GM21717 (cell line): Measurements from ENCODE around the gene EPM2AIP1.
A peak's percentile ranks its signal among the peaks of the same experiment; 100 is the strongest.
"Not testable (repeated sequence)": the region's sequence is repeated elsewhere in the genome, so short reads cannot be mapped to it uniquely, and the experiment has no call there.

Experiments used
- ATAC-seq: cut with Tn5 transposase; IDR thresholded peaks from one replicate; pipeline ENCODE4 v1.9.1; 2021; ENCODE audit warnings: mild to moderate bottlenecking, moderate library complexity; ENCODE audit not compliant: unreplicated experiment

EPM2AIP1 gene

GRCh38 chr3:36992806-36993325 lies at the start of gene EPM2AIP1:
EPM2AIP1 (minus strand) TSS chr3:36993131; CDS start chr3:36993077, 54 bp downstream.
- ATAC-seq: peak; percentile 85

GRCh38 chr3:37042712-37043111 lies 49.8 kb upstream of the EPM2AIP1 start:
- not testable (repeated sequence) for ATAC-seq

DNA sequence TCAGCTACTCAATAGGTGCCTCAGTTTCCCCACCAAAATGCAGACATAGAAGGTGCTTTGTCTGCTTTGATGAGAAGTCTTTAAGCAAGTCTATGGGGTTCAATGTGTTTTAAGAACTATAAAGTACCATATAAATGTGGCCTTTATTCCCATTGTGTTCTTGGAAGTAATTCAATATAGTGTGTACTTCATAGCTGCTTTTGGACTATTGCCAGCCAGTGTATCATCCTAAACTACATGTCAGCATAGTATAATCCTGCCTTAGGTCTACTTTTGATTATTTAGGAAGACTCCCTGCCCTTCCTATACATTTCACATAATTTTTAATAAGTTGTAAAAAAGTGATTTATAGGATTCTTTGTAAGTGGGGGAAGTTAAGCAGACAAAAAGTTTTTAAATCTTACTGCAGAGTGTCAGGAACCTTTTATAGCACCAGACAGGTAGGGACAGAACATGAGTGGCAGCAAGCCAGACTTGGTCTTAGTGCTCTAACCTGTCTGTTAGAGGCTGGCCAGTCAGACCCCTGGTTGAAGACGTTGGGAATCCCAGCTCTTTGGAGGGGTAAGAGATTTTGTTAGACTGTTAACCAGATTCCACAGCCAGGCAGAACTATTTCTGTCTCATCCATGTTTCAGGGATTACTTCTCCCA lies 48.7 kb upstream of the EPM2AIP1 start:
- no peak for ATAC-seq

- ATAC-seq: no peak
Measured at GRCh38 chr3:37040231-37040630, 47.3 kb upstream of the EPM2AIP1 start.

DNA sequence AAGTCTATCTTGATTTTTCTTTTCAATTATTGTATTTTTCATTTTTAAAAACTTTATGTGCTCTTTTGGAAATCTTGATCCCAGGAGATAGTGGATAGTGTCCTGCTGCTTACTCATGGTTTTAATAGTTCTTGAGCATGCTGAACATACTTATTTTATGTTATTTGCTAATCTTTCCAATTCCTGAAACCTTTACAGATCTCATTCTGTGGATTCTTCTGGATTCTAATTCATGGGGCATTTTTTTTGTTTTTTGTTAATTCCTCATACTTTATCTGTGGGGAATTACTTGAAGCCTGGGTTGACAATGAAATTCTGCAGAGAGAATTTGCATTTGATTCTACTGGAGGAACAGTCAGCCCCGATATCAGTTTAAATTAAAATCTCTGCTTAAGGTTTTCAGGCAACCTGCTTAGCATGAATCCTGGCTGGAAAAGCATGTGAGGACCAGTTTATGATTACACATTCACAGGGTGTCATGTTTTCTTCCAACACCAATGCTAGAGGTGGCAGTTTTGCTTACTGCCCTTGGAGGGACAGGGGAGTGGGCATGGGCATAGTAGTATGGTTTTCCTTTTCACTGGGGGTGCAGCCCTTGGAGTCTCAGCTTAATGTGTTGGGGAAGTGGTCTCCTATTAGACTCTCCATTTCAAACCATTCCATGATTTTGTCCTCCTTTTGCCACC lies 46.4 kb upstream of the EPM2AIP1 start:
- ATAC-seq: no peak

DNA sequence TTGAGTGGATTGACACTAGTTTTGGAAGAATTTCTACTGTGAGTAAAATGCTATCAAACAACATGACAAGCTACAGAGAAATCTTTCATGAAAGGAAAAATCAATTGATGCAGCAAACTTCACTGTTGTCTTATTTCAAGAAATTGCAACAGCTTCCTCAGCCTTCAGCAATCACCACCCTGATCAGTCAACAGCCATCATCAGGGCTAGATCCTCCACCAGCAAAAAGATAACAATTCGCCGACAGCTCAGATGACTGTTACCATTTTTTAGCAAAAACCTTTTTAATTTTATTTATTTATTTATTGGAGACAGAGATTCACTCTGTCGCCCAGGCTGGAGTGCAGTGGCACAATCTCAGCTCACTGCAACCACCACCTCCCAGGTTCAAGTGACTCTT lies 44.4 kb upstream of the EPM2AIP1 start:
- no peak for ATAC-seq

- ATAC-seq: no peak
Measured at GRCh38 chr3:37032961-37033360, 40.0 kb upstream of the EPM2AIP1 start.

GRCh38 chr3:37031096-37031682 lies 38.3 kb upstream of the EPM2AIP1 start:
- no peak for ATAC-seq

- no peak for ATAC-seq
Measured at GRCh38 chr3:37030588-37030987, 37.7 kb upstream of the EPM2AIP1 start.

GRCh38 chr3:37029516-37030163 lies 36.7 kb upstream of the EPM2AIP1 start:
- ATAC-seq: no peak

DNA sequence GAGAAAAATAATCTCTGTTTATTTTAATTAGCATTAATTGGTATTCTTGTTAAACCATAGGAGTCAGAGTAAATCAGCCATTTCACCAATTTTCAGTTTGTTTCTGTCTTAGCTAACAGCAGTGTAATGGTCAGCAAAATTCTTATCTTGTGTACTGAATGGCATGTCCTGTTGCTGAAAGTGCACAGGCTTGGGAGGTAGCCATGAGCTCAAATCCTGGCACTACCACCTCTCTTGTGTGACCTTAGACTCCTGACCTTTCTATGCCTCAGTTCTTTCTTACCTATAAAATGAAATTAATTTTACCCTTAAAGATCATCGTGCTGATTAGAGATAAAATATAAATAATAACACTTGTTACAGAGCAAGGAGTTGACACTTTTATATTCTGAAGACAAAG lies 36.2 kb upstream of the EPM2AIP1 start:
- ATAC-seq: no peak

DNA sequence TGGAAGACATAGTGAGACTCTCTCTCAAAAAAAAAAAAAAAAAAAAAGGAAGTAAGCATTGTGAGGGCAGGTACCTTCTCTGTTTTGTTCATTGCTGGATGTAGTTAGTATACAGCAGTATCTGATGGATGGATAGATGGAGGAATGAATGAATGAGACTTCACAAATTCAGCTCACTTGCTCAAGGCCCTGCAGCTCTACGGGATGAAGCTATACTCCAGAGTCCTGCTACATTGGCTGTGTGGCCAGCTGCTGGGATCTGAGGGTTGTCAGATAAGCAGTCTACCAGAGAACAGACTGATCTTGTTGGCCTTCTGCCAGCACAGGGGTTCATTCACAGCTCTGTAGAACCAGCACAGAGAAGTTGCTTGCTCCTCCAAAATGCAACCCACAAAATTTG lies 35.4 kb upstream of the EPM2AIP1 start:
- ATAC-seq: no peak

DNA sequence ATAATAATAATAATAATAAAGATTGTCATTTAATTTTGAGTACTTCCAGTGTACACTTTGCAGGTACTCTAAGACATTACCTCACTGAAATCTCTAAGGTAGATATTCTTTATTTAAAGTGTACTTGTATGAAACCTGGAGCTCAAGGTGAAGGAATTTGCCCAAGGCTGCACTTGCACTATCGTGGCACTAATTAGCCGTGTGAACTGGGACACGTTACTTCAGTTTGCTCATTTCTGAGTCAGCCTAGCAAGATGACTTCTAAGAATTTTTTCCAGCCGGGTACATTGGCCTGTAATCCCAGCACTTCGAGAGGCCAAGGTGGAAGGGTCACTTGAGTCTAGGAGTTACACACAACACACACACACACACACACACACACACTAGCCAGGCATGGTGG lies 33.9 kb upstream of the EPM2AIP1 start:
- no peak for ATAC-seq

DNA sequence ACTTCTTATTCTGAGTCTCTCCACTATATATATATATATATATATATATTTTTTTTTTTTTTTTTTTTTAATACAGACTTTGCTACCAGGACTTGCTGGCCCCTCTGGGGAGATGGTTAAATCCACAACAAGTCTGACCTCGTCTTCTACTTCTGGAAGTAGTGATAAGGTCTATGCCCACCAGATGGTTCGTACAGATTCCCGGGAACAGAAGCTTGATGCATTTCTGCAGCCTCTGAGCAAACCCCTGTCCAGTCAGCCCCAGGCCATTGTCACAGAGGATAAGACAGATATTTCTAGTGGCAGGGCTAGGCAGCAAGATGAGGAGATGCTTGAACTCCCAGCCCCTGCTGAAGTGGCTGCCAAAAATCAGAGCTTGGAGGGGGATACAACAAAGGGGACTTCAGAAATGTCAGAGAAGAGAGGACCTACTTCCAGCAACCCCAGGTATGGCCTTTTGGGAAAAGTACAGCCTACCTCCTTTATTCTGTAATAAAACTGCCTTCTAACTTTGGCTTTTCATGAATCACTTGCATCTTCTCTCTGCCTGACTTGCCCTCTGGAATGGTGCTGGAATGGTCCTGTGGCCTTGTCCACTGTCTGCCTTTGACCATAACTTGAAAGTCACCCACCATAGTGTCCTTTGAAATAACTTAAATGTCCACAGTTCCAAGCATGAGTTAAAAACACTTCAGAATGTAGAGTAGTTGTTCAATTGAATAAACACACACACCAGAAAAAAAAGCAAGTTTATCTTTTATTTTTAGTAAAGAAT lies 32.8 kb upstream of the EPM2AIP1 start:
- ATAC-seq: no peak

DNA sequence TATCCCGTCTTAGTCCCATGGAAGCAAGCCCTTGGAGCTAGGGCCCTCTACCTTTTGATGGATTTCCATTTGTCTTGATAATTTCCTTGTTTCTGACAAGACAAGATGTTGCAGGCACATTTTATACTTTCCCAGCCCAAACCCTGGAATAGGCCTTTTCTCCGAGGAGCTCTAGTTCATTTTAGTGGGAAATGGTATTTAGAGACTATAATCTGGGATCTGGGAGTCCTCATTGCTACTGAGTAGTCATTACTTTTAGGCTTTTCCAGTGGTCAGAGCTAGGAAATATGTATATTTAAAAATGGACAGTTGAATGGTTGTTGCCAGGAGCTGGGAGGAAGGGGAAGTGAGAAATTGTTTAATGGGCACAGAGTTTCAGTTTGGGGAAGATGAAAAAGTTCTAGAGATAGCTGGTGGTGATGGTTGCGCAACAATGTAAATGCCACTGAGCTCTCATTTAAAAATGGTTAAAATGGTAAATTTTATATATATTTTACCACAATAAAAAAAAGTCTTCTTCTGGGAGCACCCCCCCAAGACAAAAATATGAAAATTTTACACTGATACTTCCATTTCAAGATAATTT lies 32.0 kb upstream of the EPM2AIP1 start:
- ATAC-seq: no peak

DNA sequence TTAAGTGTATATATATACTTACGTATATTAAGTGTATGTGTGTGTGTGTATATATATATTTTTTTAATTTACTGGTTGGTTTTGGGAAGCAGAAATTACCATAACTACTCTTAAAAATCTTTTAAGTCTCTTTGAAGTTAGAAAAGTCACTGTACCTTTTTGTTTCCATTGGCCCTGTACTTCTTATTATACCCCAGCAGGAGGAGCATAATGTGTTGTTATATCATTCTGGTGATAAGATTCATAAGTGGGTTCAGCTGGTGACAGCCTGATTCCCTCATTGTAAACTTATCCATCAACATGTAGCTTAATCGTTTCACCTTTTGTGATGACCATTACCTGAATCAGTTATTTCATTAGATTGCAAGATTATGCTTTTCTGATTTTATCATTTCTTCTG lies 31.2 kb upstream of the EPM2AIP1 start:
- ATAC-seq: no peak

DNA sequence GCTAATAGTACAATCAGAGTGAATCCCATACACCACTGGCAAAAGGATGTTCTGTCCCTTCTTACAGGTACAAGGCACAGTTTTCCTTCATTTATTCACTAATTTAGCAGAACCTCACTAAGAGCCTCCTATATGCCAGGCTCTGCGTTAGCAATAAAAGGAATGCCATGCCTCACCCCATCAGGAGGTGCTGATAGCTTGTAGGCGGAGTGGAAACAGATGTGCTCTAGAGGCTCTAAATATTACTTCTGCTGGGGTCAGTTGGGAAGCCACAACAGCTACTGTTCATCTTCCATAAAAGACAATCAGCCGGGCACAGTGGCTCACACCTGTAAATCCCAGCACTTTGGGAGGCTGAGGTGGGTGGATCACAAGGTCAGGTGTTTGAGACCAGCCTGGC lies 24.8 kb upstream of the EPM2AIP1 start:
- no peak for ATAC-seq

GRCh38 chr3:37016903-37017302 lies 24.0 kb upstream of the EPM2AIP1 start:
- ATAC-seq: no peak

- ATAC-seq: no peak
Measured at GRCh38 chr3:37015642-37016041, 22.7 kb upstream of the EPM2AIP1 start.

DNA sequence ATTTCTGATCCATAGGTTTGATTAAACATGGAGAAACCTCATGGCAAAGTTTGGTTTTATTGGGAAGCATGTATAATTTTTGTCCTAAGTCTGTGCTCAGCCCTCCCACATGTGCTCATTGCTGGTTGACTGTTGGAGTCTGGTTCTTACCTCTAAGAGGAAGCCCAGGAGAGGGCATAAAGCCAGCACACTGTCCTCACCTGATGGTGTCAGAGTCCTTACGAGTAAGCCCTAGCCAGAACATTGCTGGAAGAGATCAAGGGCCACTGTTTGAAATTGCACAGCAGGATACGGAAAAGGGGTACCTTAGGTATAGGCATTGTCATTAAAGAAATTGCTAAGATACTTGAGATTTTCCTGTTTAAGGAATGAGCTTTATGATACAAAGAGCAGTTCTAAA lies 21.7 kb upstream of the EPM2AIP1 start:
- ATAC-seq: no peak
